EH (cell line): ENCODE measurements around the gene BHLHA15.

Source experiments
- DNase-seq: peaks from one replicate; pipeline ENCODE4 v3.0.0-alpha.2; 2015; ENCODE audit warnings: low read depth

Gene BHLHA15

GRCh38 chr7:98225913-98226614, 14.8 kb downstream of the BHLHA15 start:
- no peak for DNase-seq

- DNase-seq = no peak
These were observed 16.7 kb downstream of the BHLHA15 start for GRCh38 chr7:98227939-98228338.

GRCh38 chr7:98228801-98229200, 17.6 kb downstream of the BHLHA15 start:
- no peak for DNase-seq

GRCh38 chr7:98229441-98229840, 18.2 kb downstream of the BHLHA15 start:
- no peak for DNase-seq

GRCh38 chr7:98229991-98230745, 18.9 kb downstream of the BHLHA15 start:
- DNase-seq = no peak

- DNase-seq = no peak
These were observed 19.7 kb downstream of the BHLHA15 start for GRCh38 chr7:98230746-98231471.

- DNase-seq = no peak
These were observed 20.4 kb downstream of the BHLHA15 start for GRCh38 chr7:98231493-98232262.

GRCh38 chr7:98232263-98232585, 21.0 kb downstream of the BHLHA15 start:
- DNase-seq = no peak

- no peak for DNase-seq
These were observed 21.6 kb downstream of the BHLHA15 start for GRCh38 chr7:98232799-98233198.

- DNase-seq = no peak
These were observed 22.2 kb downstream of the BHLHA15 start for GRCh38 chr7:98233219-98234070.

GRCh38 chr7:98234429-98235147, 23.3 kb downstream of the BHLHA15 start:
- peak; percentile 32 for DNase-seq

GRCh38 chr7:98235901-98236300, 24.7 kb downstream of the BHLHA15 start:
- DNase-seq = no peak

GRCh38 chr7:98236355-98237185, 25.3 kb downstream of the BHLHA15 start:
- DNase-seq = no peak

- DNase-seq = no peak
These were observed 26.8 kb downstream of the BHLHA15 start for GRCh38 chr7:98238076-98238475.

GRCh38 chr7:98238976-98239375, 27.7 kb downstream of the BHLHA15 start:
- peak; percentile 42 for DNase-seq

- DNase-seq = peak; percentile 47
These were observed 29.9 kb downstream of the BHLHA15 start for GRCh38 chr7:98240961-98241673.

- DNase-seq = no peak
These were observed 30.5 kb downstream of the BHLHA15 start for GRCh38 chr7:98241674-98242241.

- DNase-seq = no peak
These were observed 31.1 kb downstream of the BHLHA15 start for GRCh38 chr7:98242342-98242741.

GRCh38 chr7:98242934-98243333, 31.7 kb downstream of the BHLHA15 start:
- DNase-seq = no peak
